HG02938 (cell line): Measurements from ENCODE around the gene DENND1A.
"Not testable (repeated sequence)": the region's sequence is repeated elsewhere in the genome, so short reads cannot be mapped to it uniquely, and the experiment has no call there.

Experiments
- ATAC-seq: cut with Tn5 transposase; IDR thresholded peaks from one replicate; pipeline ENCODE4 v1.9.1; 2021; ENCODE audit warnings: mild to moderate bottlenecking, moderate library complexity; ENCODE audit not compliant: unreplicated experiment

DENND1A gene

GRCh38 chr9:123406691-123407216, 523.2 kb downstream of the DENND1A start:
- no peak for ATAC-seq

- ATAC-seq = no peak
Measured at GRCh38 chr9:123406016-123406415, 523.9 kb downstream of the DENND1A start.

- no peak for ATAC-seq
Measured at GRCh38 chr9:123402981-123403509, 526.9 kb downstream of the DENND1A start.

- no peak for ATAC-seq
Measured at GRCh38 chr9:123401879-123402513, 527.9 kb downstream of the DENND1A start.

- no peak for ATAC-seq
Measured at GRCh38 chr9:123400926-123401503, 528.9 kb downstream of the DENND1A start.

GRCh38 chr9:123399803-123400378, 530.0 kb downstream of the DENND1A start:
- no peak for ATAC-seq

- not testable (repeated sequence) for ATAC-seq
Measured at GRCh38 chr9:123398938-123399337, 531.0 kb downstream of the DENND1A start.

- ATAC-seq = no peak
Measured at GRCh38 chr9:123397975-123398374, 532.0 kb downstream of the DENND1A start.

GRCh38 chr9:123395689-123396511, 534.0 kb downstream of the DENND1A start:
- ATAC-seq = no peak

- ATAC-seq = no peak
Measured at GRCh38 chr9:123395276-123395688, 534.6 kb downstream of the DENND1A start.

- no peak for ATAC-seq
Measured at GRCh38 chr9:123394291-123395235, 535.4 kb downstream of the DENND1A start.

- no peak for ATAC-seq
Measured at GRCh38 chr9:123392802-123393201, 537.1 kb downstream of the DENND1A start.

- no peak for ATAC-seq
Measured at GRCh38 chr9:123391946-123392345, 538.0 kb downstream of the DENND1A start.

- ATAC-seq = no peak
Measured at GRCh38 chr9:123391233-123391632, 538.7 kb downstream of the DENND1A start.

GRCh38 chr9:123390337-123391135, 539.4 kb downstream of the DENND1A start:
- ATAC-seq = no peak

GRCh38 chr9:123389698-123390097, 540.2 kb downstream of the DENND1A start:
- ATAC-seq = no peak

GRCh38 chr9:123389070-123389469, 540.9 kb downstream of the DENND1A start:
- ATAC-seq = no peak

- ATAC-seq = no peak
Measured at GRCh38 chr9:123387686-123388085, 542.2 kb downstream of the DENND1A start.

- ATAC-seq = no peak
Measured at GRCh38 chr9:123383512-123384170, 546.3 kb downstream of the DENND1A start.
